GM19467 (cell line): ENCODE data around the gene SH2B3.
"Not testable (repeated sequence)": the region's sequence is repeated elsewhere in the genome, so short reads cannot be mapped to it uniquely, and the experiment has no call there.

Experiments used
- ATAC-seq: cut with Tn5 transposase; IDR thresholded peaks from one replicate; pipeline ENCODE4 v1.9.1; 2021; ENCODE audit warnings: mild to moderate bottlenecking, moderate library complexity; ENCODE audit not compliant: unreplicated experiment

SH2B3 gene

GRCh38 chr12:111405859-111406473 is at the start of gene SH2B3:
TSS of gene SH2B3 (plus strand) at chr12:111405923. CDS start at chr12:111418146, 12,223 bp downstream.
- peak; percentile 12 for ATAC-seq

- no peak for ATAC-seq
These were observed 46.4 kb upstream of the SH2B3 start for GRCh38 chr12:111359231-111359913.

- no peak for ATAC-seq
These were observed 45.8 kb upstream of the SH2B3 start for GRCh38 chr12:111359914-111360276.

- no peak for ATAC-seq
These were observed 45.3 kb upstream of the SH2B3 start for GRCh38 chr12:111360325-111360930.

GRCh38 chr12:111361073-111361716 is 44.5 kb upstream of the SH2B3 start:
- no peak for ATAC-seq

- no peak for ATAC-seq
These were observed 43.8 kb upstream of the SH2B3 start for GRCh38 chr12:111361717-111362576.

- ATAC-seq = no peak
These were observed 42.8 kb upstream of the SH2B3 start for GRCh38 chr12:111362687-111363475.

- no peak for ATAC-seq
These were observed 42.1 kb upstream of the SH2B3 start for GRCh38 chr12:111363578-111363977.

- no peak for ATAC-seq
These were observed 39.6 kb upstream of the SH2B3 start for GRCh38 chr12:111366075-111366474.

GRCh38 chr12:111366583-111366982 is 39.1 kb upstream of the SH2B3 start:
- no peak for ATAC-seq

GRCh38 chr12:111367661-111368221 is 38.0 kb upstream of the SH2B3 start:
- no peak for ATAC-seq

GRCh38 chr12:111368291-111368787 is 37.4 kb upstream of the SH2B3 start:
- no peak for ATAC-seq

GRCh38 chr12:111368788-111369495 is 36.8 kb upstream of the SH2B3 start, which contains the start of gene PHETA1:
TSS of gene PHETA1 (minus strand) at chr12:111369095. CDS start at chr12:111363427, 5,668 bp downstream.
- ATAC-seq = peak; percentile 96

- ATAC-seq = no peak
These were observed 36.1 kb upstream of the SH2B3 start for GRCh38 chr12:111369496-111370220.

GRCh38 chr12:111373231-111373630 is 32.5 kb upstream of the SH2B3 start:
- ATAC-seq = not testable (repeated sequence)

GRCh38 chr12:111377440-111377839 is 28.3 kb upstream of the SH2B3 start:
- no peak for ATAC-seq

- ATAC-seq = no peak
These were observed 25.7 kb upstream of the SH2B3 start for GRCh38 chr12:111379942-111380554.

- ATAC-seq = no peak
These were observed 21.1 kb upstream of the SH2B3 start for GRCh38 chr12:111384596-111384995.
